Mesodermal cell (in vitro differentiated cells): ENCODE data around the gene CA7.

Experiments
- H3K27ac ChIP-seq: 2 replicates; pipeline ENCODE4 v1.7.0; 2013; ENCODE audit warnings: mild to moderate bottlenecking, low read depth, low read length, moderate library complexity; ENCODE audit not compliant: severe bottlenecking
- H3K36me3 ChIP-seq: 2 replicates; pipeline ENCODE4 v1.7.1; 2013; ENCODE audit warnings: mild to moderate bottlenecking, low read length, moderate library complexity; ENCODE audit not compliant: control insufficient read depth, insufficient read depth
- H3K4me1 ChIP-seq: one replicate; pipeline ENCODE4 v1.7.1; 2013; ENCODE audit warnings: mild to moderate bottlenecking, low read length; ENCODE audit not compliant: insufficient read depth, control insufficient read depth, poor library complexity, severe bottlenecking
- H3K4me3 ChIP-seq: 2 replicates; pipeline ENCODE4 v1.7.0; 2013; ENCODE audit warnings: low read length, control low read depth, mild to moderate bottlenecking; ENCODE audit not compliant: insufficient read depth, poor library complexity, severe bottlenecking; ENCODE audit errors: extremely low read depth
- H3K9me3 ChIP-seq: 2 replicates; pipeline ENCODE4 v1.7.1; 2013; ENCODE audit warnings: mild to moderate bottlenecking, low read length, moderate library complexity; ENCODE audit not compliant: control insufficient read depth
- whole genome bisulfite sequencing, 2 experiments: methylation state at CpG; one replicate each; pipeline ENCODE4 v1.1.5; 2013; ENCODE audit warnings: missing lambda C conversion rate in 2 of 2; ENCODE audit not compliant: insufficient coverage in 2 of 2; 5-methylcytosine and 5-hydroxymethylcytosine counted together

Gene CA7

DNA sequence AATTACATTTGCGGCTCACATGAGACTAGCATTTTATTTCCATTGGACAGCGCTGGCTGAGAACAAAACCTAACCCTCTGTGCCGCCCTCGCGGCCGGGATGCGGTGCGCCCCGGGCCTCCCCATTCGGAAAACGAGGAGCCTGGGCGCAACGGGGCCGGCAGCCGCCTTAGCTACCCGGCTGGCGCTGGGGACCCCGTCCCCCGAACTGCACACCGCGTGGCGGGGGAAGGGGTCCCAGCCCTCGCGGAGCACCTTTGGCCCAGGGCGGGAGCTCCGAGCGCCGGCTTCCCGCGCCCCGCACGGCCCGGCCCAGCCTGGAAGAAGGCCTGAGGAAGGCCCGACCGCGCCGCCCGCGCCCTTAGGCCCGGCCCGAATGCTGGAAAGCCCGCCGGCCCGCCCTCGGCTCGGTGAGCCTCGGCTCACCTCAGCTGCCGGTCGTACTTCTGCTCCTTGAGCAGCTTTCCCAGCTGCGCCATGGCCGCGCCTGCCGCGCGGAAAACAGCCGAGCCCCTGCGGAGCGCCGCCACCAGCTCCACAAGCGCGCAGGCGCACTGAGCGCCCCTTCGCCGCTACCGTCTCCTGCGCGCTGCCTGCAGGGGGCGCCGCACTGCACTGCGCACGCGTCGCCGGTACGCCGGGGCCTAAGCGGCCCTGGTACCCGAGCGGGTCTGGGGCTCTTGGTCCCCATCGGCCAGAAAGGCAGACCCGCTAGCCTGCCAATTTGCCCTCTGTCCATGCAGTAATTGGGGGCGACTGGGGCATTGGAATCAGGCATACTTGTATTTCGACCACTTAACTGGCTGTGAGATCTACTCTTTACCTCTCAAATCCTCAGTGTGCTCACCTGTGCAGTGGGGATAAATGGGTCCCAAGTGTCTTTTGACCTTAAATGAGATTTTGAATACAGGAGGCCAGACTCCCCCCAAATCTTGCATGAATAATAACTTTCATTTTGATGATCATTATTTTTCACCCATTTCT lies 13.5 kb upstream of the CA7 start, which contains the start of gene NAE1:
Gene NAE1, minus strand, starts transcription at position 555 of the 983 bp plus-strand sequence. Its CDS starts 77 bp downstream, at position 478.
- peaks cover 30% of the 10 kb centered on the region for H3K36me3 ChIP-seq
- H3K9me3 ChIP-seq: no peaks in the 10 kb centered on the region
- 0 to 1% methylated on average over 63 to 77 of the region's 84 CpGs for WGBS, 2 experiments
- H3K4me3 ChIP-seq: peak within 1 kb of the TSS; percentile 79
- H3K4me1 ChIP-seq: no peaks in the 10 kb centered on the region
- H3K27ac ChIP-seq: peak within 1 kb of the TSS; percentile 85

- Histone ChIP-seq H3K36me3 (peaks cover 15% of the 10 kb centered on the region), H3K4me1 (no peaks in the 10 kb centered on the region), H3K9me3 (no peaks in the 10 kb centered on the region), H3K27ac (no peak overlapping the region), H3K4me3 (no peak overlapping the region)
- WGBS, 2 experiments: 83% methylated on average over 1 of the region's 3 CpGs; no CpG with 5 or more reads in 1 of the 2 experiments
Observed at GRCh38 chr16:66832190-66832589, 12.0 kb upstream of the CA7 start.

- Histone ChIP-seq H3K36me3 (peaks cover 9% of the 10 kb centered on the region), H3K4me1 (no peaks in the 10 kb centered on the region), H3K4me3 (no peak overlapping the region), H3K27ac (no peak overlapping the region), H3K9me3 (no peaks in the 10 kb centered on the region)
- 80 to 89% methylated on average over 5 to 6 of the region's 7 CpGs for WGBS, 2 experiments
Observed at GRCh38 chr16:66832661-66833305, 11.4 kb upstream of the CA7 start.

GRCh38 chr16:66834746-66835145 lies 9.5 kb upstream of the CA7 start:
- no peaks in the 10 kb centered on the region for H3K4me1 ChIP-seq
- no peak overlapping the region for H3K27ac ChIP-seq
- no peaks in the 10 kb centered on the region for H3K36me3 ChIP-seq
- H3K4me3 ChIP-seq: no peak overlapping the region
- 91% methylated on average over 3 of the region's 5 CpGs; no CpG with 5 or more reads in 1 of the 2 experiments for WGBS, 2 experiments
- no peaks in the 10 kb centered on the region for H3K9me3 ChIP-seq

DNA sequence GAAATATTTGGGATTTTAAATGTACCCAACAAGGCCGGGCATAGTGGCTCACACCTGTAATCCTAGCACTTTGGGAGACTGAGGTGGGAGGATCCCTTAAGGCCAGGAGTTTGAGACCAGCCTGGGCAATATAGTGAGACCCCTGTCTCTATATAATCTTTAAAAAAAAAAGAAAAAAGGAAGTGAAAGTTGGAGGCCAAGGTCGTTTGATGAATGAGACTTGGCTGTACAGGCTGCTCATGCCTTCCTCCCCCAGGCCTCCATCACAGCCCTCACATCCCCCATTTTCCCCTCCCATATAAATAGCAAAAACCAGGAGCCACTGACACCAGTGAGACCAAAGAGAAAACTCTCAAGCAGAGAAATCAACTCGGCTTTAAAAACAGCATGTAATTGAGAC lies 3.3 kb upstream of the CA7 start:
- Histone ChIP-seq H3K27ac (no peak overlapping the region), H3K4me1 (no peaks in the 10 kb centered on the region), H3K36me3 (no peaks in the 10 kb centered on the region), H3K9me3 (no peaks in the 10 kb centered on the region), H3K4me3 (no peak overlapping the region)
- 58 to 100% methylated on average over 1 of the region's 3 CpGs for WGBS, 2 experiments

- WGBS, 2 experiments: 89 to 95% methylated on average over 4 of the region's 4 CpGs
- no peaks in the 10 kb centered on the region for H3K36me3 ChIP-seq
- no peaks in the 10 kb centered on the region for H3K9me3 ChIP-seq
Observed at GRCh38 chr16:66841366-66841765, 2.8 kb upstream of the CA7 start.

GRCh38 chr16:66842765-66843164 lies 1.4 kb upstream of the CA7 start:
- no peaks in the 10 kb centered on the region for H3K4me1 ChIP-seq
- no peak overlapping the region for H3K27ac ChIP-seq
- 75 to 91% methylated on average over 6 to 7 of the region's 7 CpGs for WGBS, 2 experiments
- no peaks in the 10 kb centered on the region for H3K9me3 ChIP-seq
- H3K4me3 ChIP-seq: no peak overlapping the region
- no peaks in the 10 kb centered on the region for H3K36me3 ChIP-seq

More at GRCh38 chr16:66841366-66841765, 2.8 kb upstream of the CA7 start:
- Histone ChIP-seq H3K4me1 (no peaks in the 10 kb centered on the region), H3K27ac (no peak overlapping the region), H3K4me3 (no peak overlapping the region)

GRCh38 chr16:66843191-66843590 lies 1.0 kb upstream of the CA7 start:
- 83 to 94% methylated on average over 1 to 2 of the region's 2 CpGs for WGBS, 2 experiments
- Histone ChIP-seq H3K4me3 (no peak overlapping the region), H3K4me1 (no peaks in the 10 kb centered on the region), H3K9me3 (no peaks in the 10 kb centered on the region), H3K27ac (no peak overlapping the region), H3K36me3 (no peaks in the 10 kb centered on the region)

GRCh38 chr16:66844009-66844341 lies 239 bp upstream of the CA7 start:
- no peaks in the 10 kb centered on the region for H3K36me3 ChIP-seq
- H3K4me3 ChIP-seq: peak overlapping the region; percentile 26
- no peaks in the 10 kb centered on the region for H3K9me3 ChIP-seq
- WGBS, 2 experiments: 12 to 19% methylated on average over 5 to 8 of the region's 14 CpGs
- H3K4me1 ChIP-seq: no peaks in the 10 kb centered on the region
- no peak overlapping the region for H3K27ac ChIP-seq

- H3K9me3 ChIP-seq: no peaks in the 10 kb centered on the region
- H3K36me3 ChIP-seq: no peaks in the 10 kb centered on the region
- WGBS, 2 experiments: 14 to 32% methylated on average over 5 to 7 of the region's 10 CpGs
- H3K4me1 ChIP-seq: no peaks in the 10 kb centered on the region
- H3K27ac ChIP-seq: no peak overlapping the region
- peak overlapping the region; percentile 26 for H3K4me3 ChIP-seq
Observed at GRCh38 chr16:66845080-66845410, 831 bp downstream of the CA7 start.

DNA sequence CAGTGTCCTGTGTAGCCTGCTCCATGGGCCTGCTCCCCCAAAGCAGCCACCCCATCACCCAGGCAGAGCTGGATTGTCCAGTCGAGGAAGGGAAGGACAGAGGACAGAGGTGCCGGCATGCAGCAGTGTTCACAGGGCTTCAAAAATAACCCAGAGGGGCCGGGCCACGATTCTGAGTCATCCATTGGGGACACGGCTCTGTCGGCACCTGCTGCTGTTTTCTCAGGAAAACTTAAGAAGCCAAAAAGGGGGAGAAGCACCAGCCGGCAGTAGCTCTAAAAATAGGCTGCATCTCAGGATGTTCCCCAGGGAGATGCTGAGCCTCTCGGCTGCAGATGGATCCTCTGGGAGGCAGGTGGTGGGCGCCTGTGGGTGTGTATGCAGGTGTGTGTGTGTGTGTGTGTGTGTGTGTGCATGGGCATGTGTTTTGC lies 1.6 kb downstream of the CA7 start:
- WGBS, 2 experiments: 55 to 60% methylated on average over 8 to 9 of the region's 9 CpGs
- no peaks in the 10 kb centered on the region for H3K36me3 ChIP-seq
- no peak overlapping the region for H3K27ac ChIP-seq
- H3K9me3 ChIP-seq: no peaks in the 10 kb centered on the region
- H3K4me3 ChIP-seq: no peak overlapping the region
- H3K4me1 ChIP-seq: no peaks in the 10 kb centered on the region
